WTC11 (cell line): Measurements from ENCODE around the gene STYXL2. TPM values are rescaled to one million over a fixed set of nuclear protein-coding genes. Genes with fewer than 3 reads are reported as not detected.

Experiments used
- ATAC-seq: fragments of 200-7000 bp; cut with Tn5 transposase; 2 replicates; pipeline ENCODE4 v1.10.0; 2021; ENCODE audit warnings: mild to moderate bottlenecking, moderate library complexity
- CTCF ChIA-PET: fragments of 300-600 bp; sonication (Branson Sonifier 250); formaldehyde crosslinking; loops from one replicate; lab custom pipeline; 2021; ENCODE audit warnings: antibody characterized with exemption; lab: Charles Lee
- POLR2A ChIA-PET: fragments of 350-600 bp; sonication (Branson Sonifier 250); formaldehyde crosslinking; loops from one replicate; lab custom pipeline; 2021; ENCODE audit warnings: antibody characterized with exemption; lab: Charles Lee
- DNase-seq: peaks from one replicate; pipeline ENCODE4 v3.0.0; 2021; ENCODE audit warnings: low spot score
- H3K27ac Mint-ChIP-seq: 2 replicates; pipeline ENCODE4 v1.8.0; 2021; ENCODE audit warnings: mixed read lengths
- H3K27me3 Mint-ChIP-seq: 2 replicates; pipeline ENCODE4 v1.8.0; 2021; ENCODE audit warnings: low read depth, mild to moderate bottlenecking, moderate library complexity, mixed read lengths
- H3K36me3 Mint-ChIP-seq: 2 replicates; pipeline ENCODE4 v1.8.0; 2021; ENCODE audit warnings: mixed read lengths
- H3K4me1 Mint-ChIP-seq: 2 replicates; pipeline ENCODE4 v1.8.0; 2022; ENCODE audit warnings: mixed read lengths
- H3K4me3 Mint-ChIP-seq: 2 replicates; pipeline ENCODE4 v1.8.0; 2021; ENCODE audit warnings: mild to moderate bottlenecking, moderate library complexity, mixed read lengths
- H3K9me3 Mint-ChIP-seq: 2 replicates; pipeline ENCODE4 v1.8.0; 2021; ENCODE audit warnings: mixed read lengths
- CBFB ChIP-seq: sonication (generic); formaldehyde crosslinking; IDR thresholded peaks from 2 replicates; pipeline ENCODE4 v1.8.1; 2022; ENCODE audit warnings: mild to moderate bottlenecking, low read depth, missing genetic modification reagents
- CREB1 ChIP-seq: sonication (generic); formaldehyde crosslinking; IDR thresholded peaks from 2 replicates; pipeline ENCODE4 v1.8.0; 2023; ENCODE audit warnings: mild to moderate bottlenecking, missing genetic modification reagents
- ESRRA ChIP-seq: sonication (generic); formaldehyde crosslinking; IDR thresholded peaks from 2 replicates; pipeline ENCODE4 v1.8.1; 2022; ENCODE audit warnings: mild to moderate bottlenecking, missing genetic modification reagents, borderline replicate concordance
- IRF2 ChIP-seq: sonication (generic); formaldehyde crosslinking; IDR thresholded peaks from 2 replicates; pipeline ENCODE4 v1.8.0; 2022; ENCODE audit warnings: low read depth, missing genetic modification reagents, borderline replicate concordance
- NR1H2 ChIP-seq: sonication (generic); formaldehyde crosslinking; IDR thresholded peaks from 2 replicates; pipeline ENCODE4 v1.9.0; 2021; ENCODE audit warnings: mild to moderate bottlenecking, moderate library complexity, missing genetic modification reagents
- NR2C2 ChIP-seq: sonication (generic); formaldehyde crosslinking; IDR thresholded peaks from 2 replicates; pipeline ENCODE4 v1.8.0; 2022; ENCODE audit warnings: mild to moderate bottlenecking, missing genetic modification reagents
- NR3C1 ChIP-seq: sonication (generic); formaldehyde crosslinking; conservative IDR thresholded peaks from 2 replicates; pipeline ENCODE4 v1.8.1; 2023; ENCODE audit warnings: low read depth, mild to moderate bottlenecking, missing genetic modification reagents
- ZBTB21 ChIP-seq: sonication (generic); formaldehyde crosslinking; IDR thresholded peaks from 2 replicates; pipeline ENCODE4 v1.8.1; 2023; ENCODE audit warnings: mild to moderate bottlenecking, missing genetic modification reagents, borderline replicate concordance
- ZNF219 ChIP-seq: sonication (generic); formaldehyde crosslinking; IDR thresholded peaks from 2 replicates; pipeline ENCODE4 v1.8.0; 2023; ENCODE audit warnings: missing genetic modification reagents, mild to moderate bottlenecking, borderline replicate concordance
- ZNF396 ChIP-seq: fragments of 250-450 bp; sonication (Bioruptor Pico); IDR thresholded peaks from 2 replicates; pipeline ENCODE4 v1.8.0; 2021; ENCODE audit warnings: mild to moderate bottlenecking, moderate library complexity, borderline replicate concordance
- ZNF423 ChIP-seq: fragments of 250-450 bp; sonication (Bioruptor Pico); IDR thresholded peaks from 2 replicates; pipeline ENCODE4 v2.1.2; 2022; ENCODE audit warnings: mild to moderate bottlenecking, moderate library complexity
- total RNA-seq: library from RNA; stranded (reverse); gene quantifications from 3 replicates; pipeline ENCODE4 v1.2.3, GENCODE V29; 2021
- TF ChIP-seq, protein P1 (sequence below): sonication (generic); formaldehyde crosslinking; IDR thresholded peaks from 2 replicates; pipeline ENCODE4 v1.8.0; 2023; ENCODE audit warnings: mild to moderate bottlenecking, missing genetic modification reagents
- TF ChIP-seq, protein P2 (sequence below): fragments of 250-450 bp; sonication (Bioruptor Pico); IDR thresholded peaks from 2 replicates; pipeline ENCODE4 v1.9.0; 2021; ENCODE audit warnings: mild to moderate bottlenecking
- TF ChIP-seq, protein P3 (sequence below): sonication (generic); formaldehyde crosslinking; IDR thresholded peaks from 2 replicates; pipeline ENCODE4 v1.8.1; 2023; ENCODE audit warnings: mild to moderate bottlenecking, moderate library complexity, missing genetic modification reagents
- TF ChIP-seq, protein P4 (sequence below): sonication (generic); formaldehyde crosslinking; conservative IDR thresholded peaks from 2 replicates; pipeline ENCODE4 v1.8.1; 2022; ENCODE audit warnings: mild to moderate bottlenecking, missing genetic modification reagents
- TF ChIP-seq, protein P5 (sequence below): sonication (generic); formaldehyde crosslinking; IDR thresholded peaks from 2 replicates; pipeline ENCODE4 v1.8.1; 2023; ENCODE audit warnings: mild to moderate bottlenecking, missing genetic modification reagents
- TF ChIP-seq, protein P6 (sequence below): fragments of 250-450 bp; sonication (Bioruptor Pico); conservative IDR thresholded peaks from 2 replicates; pipeline ENCODE4 v1.9.0; 2021; ENCODE audit warnings: mild to moderate bottlenecking
- TF ChIP-seq, protein P7 (sequence below): sonication (generic); formaldehyde crosslinking; IDR thresholded peaks from 2 replicates; pipeline ENCODE4 v1.8.1; 2023; ENCODE audit warnings: mild to moderate bottlenecking, missing genetic modification reagents, moderate library complexity

The STYXL2 gene
- total RNA-seq, 1 experiment from 2014 or later = 0.59 TPM

DNA sequence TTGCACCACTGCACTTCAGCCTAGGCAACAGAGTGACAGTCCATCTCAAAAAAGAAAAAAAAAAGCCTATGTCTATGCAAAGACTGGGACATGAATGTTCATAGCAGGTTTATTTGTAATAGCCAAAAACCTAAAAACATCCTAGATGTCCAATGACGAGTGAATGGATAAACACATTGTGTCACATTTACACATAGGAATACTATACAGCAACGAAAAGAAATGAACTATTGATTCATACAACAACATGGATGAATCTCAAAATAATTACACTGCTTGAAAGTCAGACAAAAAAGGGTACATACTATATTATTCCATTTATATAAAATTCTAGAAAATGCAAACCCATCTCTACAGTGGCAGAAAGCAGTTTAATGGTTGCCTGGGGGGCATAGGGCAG is 7.9 kb downstream of the STYXL2 start (continued):
- TF ChIP-seq, protein P1, sequence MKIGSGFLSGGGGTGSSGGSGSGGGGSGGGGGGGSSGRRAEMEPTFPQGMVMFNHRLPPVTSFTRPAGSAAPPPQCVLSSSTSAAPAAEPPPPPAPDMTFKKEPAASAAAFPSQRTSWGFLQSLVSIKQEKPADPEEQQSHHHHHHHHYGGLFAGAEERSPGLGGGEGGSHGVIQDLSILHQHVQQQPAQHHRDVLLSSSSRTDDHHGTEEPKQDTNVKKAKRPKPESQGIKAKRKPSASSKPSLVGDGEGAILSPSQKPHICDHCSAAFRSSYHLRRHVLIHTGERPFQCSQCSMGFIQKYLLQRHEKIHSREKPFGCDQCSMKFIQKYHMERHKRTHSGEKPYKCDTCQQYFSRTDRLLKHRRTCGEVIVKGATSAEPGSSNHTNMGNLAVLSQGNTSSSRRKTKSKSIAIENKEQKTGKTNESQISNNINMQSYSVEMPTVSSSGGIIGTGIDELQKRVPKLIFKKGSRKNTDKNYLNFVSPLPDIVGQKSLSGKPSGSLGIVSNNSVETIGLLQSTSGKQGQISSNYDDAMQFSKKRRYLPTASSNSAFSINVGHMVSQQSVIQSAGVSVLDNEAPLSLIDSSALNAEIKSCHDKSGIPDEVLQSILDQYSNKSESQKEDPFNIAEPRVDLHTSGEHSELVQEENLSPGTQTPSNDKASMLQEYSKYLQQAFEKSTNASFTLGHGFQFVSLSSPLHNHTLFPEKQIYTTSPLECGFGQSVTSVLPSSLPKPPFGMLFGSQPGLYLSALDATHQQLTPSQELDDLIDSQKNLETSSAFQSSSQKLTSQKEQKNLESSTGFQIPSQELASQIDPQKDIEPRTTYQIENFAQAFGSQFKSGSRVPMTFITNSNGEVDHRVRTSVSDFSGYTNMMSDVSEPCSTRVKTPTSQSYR = no peak
- no peak for TF ChIP-seq ZNF396 (CRISPR knock-in tag)
- no peak for TF ChIP-seq ZNF219
- no peak for TF ChIP-seq CBFB (CRISPR knock-in tag)
- TF ChIP-seq CREB1 (CRISPR knock-in tag) = no peak
- no peak for TF ChIP-seq ZBTB21 (CRISPR knock-in tag)
- TF ChIP-seq, protein P2, sequence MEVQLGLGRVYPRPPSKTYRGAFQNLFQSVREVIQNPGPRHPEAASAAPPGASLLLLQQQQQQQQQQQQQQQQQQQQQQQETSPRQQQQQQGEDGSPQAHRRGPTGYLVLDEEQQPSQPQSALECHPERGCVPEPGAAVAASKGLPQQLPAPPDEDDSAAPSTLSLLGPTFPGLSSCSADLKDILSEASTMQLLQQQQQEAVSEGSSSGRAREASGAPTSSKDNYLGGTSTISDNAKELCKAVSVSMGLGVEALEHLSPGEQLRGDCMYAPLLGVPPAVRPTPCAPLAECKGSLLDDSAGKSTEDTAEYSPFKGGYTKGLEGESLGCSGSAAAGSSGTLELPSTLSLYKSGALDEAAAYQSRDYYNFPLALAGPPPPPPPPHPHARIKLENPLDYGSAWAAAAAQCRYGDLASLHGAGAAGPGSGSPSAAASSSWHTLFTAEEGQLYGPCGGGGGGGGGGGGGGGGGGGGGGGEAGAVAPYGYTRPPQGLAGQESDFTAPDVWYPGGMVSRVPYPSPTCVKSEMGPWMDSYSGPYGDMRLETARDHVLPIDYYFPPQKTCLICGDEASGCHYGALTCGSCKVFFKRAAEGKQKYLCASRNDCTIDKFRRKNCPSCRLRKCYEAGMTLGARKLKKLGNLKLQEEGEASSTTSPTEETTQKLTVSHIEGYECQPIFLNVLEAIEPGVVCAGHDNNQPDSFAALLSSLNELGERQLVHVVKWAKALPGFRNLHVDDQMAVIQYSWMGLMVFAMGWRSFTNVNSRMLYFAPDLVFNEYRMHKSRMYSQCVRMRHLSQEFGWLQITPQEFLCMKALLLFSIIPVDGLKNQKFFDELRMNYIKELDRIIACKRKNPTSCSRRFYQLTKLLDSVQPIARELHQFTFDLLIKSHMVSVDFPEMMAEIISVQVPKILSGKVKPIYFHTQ (CRISPR knock-in tag) = no peak
- TF ChIP-seq, all 79 proteins: peak for 0

DNA sequence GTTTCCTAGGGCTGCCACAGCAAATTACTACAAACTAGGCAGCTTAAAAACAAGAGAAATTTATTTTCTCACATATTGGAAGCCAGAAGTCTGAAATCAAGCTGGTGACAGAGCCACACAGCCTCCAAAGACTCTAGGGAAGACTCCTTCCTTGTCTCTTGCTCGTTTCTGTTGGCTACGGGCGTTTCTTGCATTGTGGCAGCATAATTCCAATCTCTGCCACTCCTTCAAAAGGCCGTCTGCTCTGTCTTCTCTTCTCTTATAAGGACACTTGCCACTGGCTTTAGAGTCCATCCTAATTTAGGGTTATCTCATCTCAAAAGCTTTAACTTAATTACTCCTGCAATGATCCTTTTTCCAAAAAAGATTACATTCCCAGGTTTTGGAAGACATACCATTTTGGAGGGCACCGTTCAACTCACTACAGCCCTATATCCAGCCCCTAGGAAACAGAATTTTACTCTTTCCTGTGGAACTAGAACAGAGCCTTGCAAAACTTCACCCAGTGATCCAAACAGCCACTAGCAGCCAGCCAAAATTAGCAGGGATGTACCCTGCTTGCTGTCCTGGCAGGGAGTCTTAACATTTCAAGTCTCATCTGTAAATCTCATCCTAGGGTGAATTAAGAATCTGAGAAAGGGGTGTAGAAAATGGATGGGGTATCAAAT is 9.2 kb downstream of the STYXL2 start:
- no peaks in the 10 kb centered on the region for H3K27me3 Mint-ChIP-seq
- CTCF ChIA-PET = interaction anchor here (1.0 to 1.4 kb wide), 3 partner anchors 13 to 117 kb away, joined by 3 to 5 read pairs (median 4); no protein-coding TSS in a partner anchor
- H3K4me1 Mint-ChIP-seq = peaks cover 43% of the 10 kb centered on the region
- no peak for DNase-seq
- peaks cover 24% of the 10 kb centered on the region for H3K9me3 Mint-ChIP-seq
- ATAC-seq = peak; percentile 16
- TF ChIP-seq ZNF219 (no peak), ZNF423 (CRISPR knock-in tag) (no peak), NR2C2 (no peak), NR1H2 (CRISPR knock-in tag) (no peak), IRF2 (CRISPR knock-in tag) (no peak), ESRRA (no peak), NR3C1 (no peak)
- TF ChIP-seq, protein P3, sequence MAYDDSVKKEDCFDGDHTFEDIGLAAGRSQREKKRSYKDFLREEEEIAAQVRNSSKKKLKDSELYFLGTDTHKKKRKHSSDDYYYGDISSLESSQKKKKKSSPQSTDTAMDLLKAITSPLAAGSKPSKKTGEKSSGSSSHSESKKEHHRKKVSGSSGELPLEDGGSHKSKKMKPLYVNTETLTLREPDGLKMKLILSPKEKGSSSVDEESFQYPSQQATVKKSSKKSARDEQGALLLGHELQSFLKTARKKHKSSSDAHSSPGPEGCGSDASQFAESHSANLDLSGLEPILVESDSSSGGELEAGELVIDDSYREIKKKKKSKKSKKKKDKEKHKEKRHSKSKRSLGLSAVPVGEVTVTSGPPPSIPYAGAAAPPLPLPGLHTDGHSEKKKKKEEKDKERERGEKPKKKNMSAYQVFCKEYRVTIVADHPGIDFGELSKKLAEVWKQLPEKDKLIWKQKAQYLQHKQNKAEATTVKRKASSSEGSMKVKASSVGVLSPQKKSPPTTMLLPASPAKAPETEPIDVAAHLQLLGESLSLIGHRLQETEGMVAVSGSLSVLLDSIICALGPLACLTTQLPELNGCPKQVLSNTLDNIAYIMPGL (CRISPR knock-in tag) = no peak
- TF ChIP-seq, protein P4, sequence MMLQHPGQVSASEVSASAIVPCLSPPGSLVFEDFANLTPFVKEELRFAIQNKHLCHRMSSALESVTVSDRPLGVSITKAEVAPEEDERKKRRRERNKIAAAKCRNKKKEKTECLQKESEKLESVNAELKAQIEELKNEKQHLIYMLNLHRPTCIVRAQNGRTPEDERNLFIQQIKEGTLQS (CRISPR knock-in tag) = no peak
- TF ChIP-seq, protein P5, sequence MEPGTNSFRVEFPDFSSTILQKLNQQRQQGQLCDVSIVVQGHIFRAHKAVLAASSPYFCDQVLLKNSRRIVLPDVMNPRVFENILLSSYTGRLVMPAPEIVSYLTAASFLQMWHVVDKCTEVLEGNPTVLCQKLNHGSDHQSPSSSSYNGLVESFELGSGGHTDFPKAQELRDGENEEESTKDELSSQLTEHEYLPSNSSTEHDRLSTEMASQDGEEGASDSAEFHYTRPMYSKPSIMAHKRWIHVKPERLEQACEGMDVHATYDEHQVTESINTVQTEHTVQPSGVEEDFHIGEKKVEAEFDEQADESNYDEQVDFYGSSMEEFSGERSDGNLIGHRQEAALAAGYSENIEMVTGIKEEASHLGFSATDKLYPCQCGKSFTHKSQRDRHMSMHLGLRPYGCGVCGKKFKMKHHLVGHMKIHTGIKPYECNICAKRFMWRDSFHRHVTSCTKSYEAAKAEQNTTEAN (CRISPR knock-in tag) = no peak
- TF ChIP-seq, protein P6, sequence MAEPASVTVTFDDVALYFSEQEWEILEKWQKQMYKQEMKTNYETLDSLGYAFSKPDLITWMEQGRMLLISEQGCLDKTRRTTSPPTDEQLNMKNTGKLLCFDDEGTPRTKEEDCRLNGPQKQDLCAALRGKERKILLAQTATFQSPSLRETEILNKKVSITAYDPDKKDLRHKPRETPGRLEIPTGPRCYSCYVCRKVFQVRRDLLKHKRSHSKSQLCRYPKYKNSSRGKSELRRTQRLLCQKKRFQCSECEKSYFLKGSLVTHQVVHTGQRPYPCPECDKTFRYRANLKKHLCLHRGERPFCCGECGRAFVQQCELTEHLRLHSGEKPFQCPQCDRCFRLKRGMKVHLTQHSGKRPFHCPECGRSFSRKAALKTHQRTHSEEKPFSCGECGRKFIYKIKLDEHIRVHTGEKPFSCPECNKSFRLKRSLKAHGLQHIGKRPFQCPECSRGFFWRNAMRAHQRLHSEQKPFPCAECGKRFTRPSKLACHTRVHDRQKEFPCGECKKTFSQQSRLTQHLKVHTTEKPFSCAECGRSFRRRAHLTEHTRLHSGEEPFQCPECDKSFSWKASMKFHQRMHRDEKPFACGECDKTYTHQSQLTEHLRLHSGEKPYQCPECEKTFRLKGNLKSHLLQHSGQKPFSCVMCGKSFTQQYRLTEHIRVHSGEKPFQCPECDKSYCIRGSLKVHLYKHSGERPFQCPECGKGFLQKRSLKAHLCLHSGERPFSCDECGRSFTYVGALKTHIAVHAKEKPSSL (CRISPR knock-in tag) = no peak
- TF ChIP-seq, protein P7, sequence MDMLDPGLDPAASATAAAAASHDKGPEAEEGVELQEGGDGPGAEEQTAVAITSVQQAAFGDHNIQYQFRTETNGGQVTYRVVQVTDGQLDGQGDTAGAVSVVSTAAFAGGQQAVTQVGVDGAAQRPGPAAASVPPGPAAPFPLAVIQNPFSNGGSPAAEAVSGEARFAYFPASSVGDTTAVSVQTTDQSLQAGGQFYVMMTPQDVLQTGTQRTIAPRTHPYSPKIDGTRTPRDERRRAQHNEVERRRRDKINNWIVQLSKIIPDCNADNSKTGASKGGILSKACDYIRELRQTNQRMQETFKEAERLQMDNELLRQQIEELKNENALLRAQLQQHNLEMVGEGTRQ (CRISPR knock-in tag) = no peak
- TF ChIP-seq, all 79 proteins: peak for 0
- POLR2A ChIA-PET = interaction anchor here (0.5 kb wide), 1 partner anchor 39 kb away, joined by 3 read pairs; no protein-coding TSS in a partner anchor
- no peak overlapping the region for H3K27ac Mint-ChIP-seq
- no peaks in the 10 kb centered on the region for H3K36me3 Mint-ChIP-seq
- no peak overlapping the region for H3K4me3 Mint-ChIP-seq
